ENCODE measurements around the gene TNNT3.
A peak's percentile ranks its signal among the peaks of the same experiment; 100 is the strongest.
"Not testable (repeated sequence)": the region's sequence is repeated elsewhere in the genome, so short reads cannot be mapped to it uniquely, and the experiment has no call there.

The TNNT3 gene

DNA sequence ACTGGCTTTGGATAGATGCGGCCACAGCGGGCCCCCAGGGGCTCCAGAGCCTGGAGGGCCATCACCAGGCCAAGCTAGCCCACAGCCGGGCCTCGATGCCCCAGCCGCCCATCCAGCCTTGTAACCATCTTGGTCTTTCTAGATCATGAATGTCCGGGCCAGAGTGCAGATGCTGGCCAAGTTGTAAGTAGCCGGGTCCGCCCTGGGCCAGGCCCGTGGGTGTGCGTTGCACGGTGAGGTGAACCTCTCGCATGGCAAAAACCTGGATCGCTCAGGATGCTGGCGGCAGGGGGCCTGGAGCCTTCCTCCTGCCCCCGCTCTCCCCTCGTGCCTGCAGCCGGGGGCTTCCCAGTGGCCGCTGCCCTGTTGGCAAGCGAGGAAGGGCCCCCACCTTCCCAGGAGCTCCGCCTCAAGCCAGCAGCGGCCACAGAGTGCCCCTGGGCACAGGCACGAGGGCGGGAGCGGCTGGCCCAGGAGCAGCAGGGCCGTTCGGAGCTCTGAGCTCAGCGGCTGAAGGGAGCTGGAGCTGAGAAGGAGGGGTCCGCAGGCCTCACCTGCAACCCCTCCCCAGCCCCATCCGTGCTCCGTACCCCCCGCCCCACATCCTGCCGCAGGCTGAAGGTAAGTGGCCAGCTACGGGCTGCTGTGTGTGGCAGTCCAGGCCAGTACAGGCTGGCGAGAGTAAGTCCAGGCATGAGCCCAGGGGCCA, 16.7 kb downstream of the TNNT3 start:
- no peak for FAIRE-seq

DNA sequence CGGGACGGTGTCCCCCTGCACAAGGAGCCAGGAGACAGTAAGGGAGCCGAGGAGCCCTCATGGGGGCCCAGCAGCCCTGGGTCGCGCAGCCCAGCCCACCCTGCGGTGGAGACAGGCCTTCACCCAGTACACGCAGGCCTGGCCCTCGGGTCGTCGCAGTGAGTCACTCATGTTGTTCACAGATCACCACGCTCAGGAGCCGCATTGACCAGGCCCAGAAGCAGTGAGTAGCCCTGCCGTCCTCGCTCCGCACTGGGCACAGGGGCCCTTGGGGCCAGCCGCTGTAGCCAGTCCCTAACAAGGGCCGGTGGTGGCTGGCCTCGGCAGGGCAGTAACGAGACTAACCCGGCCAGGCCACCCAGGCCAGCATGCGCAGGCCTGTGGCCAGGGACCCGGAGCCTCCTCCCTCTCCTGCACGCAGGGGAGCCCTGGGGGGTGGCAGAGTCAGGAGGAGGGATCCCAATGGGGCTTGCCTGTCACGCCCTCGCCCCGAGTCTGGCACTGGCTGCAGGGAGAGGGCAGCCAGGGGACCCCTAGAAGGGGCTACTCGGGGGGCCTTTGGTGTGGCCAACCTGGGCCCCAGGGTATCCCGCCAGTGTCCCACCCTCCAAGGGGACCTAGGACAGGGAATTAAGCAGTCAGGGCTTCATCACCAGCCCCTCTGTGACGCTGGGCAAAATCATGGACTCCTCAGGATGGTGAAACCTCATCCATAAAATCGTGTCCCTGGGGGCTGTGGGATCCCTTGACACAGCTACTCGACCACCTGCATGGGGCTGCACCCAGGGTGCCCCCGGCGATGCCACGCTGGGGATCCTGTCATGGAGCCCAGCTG, 17.5 kb downstream of the TNNT3 start:
- FAIRE-seq, result no peak

DNA sequence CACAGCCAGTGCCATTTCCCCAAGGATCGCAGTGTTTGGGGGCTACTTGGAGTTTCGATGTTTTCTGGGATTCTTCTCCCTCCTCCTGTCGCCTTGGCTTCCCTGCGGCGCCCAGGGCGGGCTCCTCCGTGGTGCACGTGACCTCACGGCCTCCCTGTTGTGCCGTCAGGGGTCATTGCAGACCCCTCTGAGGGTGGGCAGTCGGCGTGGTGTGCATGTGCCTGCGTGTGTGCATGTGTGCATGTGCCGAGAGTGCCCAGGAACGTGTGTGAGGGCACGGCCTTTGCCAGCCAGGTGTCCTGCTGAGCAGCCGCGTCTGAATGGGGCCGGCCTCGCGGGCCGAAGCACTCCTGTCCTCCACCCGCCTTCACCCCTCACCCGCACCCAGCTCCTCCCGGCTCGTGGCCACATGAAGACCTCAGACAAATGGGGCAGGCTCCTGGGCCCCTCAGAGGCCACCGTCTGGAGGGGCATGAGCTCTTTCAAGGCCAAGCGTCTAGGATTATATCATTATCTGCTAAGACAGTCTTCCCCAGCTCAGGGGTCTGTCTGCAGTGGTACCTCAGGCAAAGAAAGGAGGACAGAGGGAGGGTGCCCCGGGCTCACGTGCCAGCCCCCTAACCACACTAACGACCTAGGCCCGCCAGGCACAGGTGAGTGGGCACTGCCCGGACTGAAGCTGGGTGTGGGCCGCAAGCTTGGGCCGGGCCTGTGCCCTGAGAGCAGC, 18.3 kb downstream of the TNNT3 start:
- no peak for FAIRE-seq

DNA sequence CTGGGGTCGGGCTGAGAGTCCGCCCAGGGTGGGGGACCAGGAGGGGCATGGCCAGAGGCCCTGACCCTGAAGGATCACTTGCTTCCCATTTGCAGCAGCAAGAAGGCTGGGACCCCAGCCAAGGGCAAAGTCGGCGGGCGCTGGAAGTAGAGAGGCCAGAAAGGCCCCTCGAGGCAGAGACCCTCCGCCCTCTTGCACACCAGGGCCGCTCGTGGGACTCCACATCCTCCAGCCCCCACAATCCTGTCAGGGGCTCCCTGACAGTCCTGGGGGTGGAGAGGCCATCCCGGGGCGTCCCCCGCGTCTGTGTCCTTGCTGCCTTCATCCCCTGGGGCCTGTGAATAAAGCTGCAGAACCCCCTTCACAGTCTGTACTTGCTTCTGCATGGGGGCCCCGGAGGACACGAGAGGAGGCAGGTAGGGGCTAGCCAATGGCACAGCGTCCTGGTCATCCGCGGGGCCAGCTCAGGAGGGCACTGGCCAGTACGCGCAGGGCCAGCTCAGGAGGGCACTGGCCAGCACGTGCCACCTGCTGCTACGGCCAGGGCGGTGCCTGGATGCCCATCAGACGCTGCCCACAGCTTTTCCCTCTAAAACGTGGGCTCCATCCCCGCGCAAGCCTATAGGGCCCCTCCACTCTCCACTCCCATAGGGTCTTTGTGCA, 19.0 kb downstream of the TNNT3 start:
- FAIRE-seq, result no peak

DNA sequence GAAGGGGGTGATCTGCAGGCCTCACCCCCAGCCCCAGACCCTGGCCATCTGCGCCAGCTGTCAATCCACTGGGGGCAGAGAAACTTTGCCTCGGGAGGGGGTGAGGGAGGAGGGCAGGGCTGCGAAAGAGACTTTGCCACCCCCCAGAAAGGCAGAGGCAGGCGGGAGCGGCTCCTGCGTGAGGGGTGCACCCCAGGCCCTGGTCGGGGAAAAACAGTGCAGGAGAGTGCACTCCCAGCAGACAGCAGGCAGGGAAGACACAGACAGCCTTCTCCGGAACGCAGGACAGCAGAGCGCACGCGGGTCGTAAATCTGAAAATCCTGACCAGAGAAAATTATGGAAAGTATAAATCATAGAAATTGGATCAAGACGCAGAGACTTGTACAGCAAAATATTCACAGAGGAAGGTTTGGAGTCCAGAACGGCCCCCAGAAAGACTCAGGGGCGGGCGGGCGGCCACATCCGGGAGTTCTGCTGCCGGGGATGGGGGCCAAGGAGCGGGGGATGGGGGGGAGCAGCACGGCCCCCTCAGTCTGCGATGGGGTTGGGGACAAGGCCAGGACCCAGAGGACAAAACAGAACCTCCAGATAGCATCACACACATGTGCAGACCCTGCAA, 19.6 kb downstream of the TNNT3 start:
- no peak for FAIRE-seq

DNA sequence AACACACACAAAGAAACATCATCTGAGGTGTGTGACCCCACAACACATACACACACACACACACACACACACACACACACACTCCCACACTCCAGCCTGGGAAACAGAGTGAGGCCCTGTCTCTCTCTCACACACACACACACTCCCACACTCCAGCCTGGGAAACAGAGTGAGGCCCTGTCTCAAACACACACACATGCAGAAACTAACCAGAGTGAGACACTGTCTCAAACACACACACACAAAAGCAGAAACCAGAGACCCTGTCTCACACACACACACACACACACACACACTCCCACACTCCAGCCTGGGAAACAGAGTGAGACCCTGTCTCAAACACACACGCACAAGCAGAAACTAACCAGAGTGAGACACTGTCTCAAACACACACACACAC, 20.3 kb downstream of the TNNT3 start:
- FAIRE-seq, result not testable (repeated sequence)

DNA sequence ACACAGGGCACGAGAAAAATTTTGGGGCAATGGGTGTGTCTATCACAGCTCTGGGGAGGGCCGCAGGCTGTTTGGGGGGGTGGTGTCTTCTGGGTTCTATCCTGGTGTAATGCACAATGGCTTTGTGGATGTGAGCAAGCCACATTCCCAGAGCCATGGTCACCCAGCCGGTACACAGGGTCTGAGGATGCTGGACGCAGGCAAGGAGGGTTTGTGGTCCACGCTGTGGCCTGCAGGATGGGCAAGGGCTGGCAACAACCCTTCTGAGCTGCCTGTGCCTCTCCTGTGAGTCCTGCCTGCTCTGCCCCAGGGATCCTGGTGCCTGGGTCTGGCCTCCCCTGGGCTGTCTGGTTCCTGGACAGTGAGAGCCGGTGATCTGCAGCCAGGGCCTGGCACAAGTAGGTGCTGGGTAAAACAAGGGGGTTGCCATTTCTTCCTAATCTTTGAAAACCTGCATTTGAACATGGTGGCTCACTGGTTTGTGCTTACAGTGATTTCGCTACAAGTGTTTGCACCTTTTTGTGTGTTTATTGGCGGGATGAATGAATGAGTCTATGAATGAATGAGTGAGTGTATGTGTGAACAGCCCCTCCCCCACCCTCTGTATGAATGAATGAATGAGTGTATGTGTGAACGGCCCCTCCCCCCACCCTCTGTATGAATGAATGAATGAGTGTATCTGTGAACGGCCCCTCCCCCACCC, 23.2 kb downstream of the TNNT3 start:
- FAIRE-seq, result no peak

DNA sequence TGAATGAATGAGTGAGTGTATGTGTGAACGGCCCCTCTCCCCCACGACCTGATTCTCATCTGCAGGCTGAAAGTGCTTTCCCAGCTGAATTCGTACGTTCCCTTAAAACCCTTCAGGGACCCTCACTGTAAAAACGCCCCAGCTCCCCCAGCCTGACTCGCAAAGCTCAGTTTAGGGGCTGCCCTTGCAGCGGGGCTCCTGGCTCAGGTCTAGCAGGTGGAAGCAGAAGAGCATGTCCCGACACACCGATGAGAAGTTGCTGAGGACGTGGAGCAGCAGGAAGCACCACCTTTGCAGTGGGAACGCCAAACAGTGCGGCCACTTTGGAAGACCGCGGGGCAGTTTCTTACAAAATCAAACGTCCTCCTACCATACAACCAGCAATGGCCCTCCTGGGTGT, 24.1 kb downstream of the TNNT3 start:
- no peak for FAIRE-seq

DNA sequence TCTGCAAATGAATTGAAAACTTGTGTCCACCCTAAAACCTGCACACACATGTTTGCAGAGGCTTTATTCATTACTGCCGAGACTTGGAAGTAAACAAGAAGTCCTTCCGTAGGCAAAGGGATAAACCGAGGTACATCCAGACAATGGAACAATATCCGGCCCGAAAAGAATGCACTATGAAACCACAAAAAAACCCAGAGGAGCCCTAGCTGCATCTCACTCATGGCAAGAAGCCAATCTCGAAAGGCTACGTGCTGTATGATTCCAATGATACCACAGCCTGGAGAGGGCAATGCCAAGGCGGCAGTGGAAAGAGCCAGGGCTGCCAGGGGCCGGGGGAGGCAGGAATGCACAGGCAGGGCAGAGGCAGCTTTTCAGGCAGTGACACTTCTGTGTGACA, 24.5 kb downstream of the TNNT3 start:
- FAIRE-seq, result no peak

DNA sequence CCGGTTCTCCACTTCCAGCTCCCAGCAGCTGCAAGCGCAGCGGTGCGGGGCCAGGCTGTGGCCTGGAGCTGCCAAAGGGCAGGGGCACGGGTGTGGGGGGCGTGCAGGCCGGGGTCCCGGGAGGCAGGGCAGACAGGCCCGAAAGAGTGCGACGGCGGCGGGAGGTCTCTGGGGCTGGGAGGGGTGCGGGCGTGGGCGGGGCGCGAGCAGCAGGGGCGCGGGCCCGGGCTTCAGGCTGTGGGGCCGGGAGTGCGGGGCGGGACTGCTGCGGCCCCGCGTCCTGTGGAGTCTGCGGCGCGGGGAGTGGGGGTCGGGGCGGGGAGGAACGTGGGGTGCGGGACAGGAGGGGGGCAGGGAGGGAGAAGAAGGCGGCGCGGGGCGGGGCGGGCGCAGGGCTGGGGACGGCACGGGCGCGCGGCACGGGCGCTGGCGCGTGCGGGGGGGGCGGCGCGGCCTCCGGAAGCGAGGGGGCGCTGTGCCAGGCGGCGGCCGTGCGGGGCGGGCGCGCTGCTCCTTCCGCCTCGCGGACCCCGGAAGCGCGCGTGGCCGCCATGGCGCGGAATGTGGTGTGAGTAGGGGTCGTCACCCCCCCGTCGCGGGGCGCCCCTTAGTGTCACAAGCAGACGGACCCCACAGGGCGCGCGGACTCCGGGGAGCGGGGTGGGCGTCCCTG, 27.4 kb downstream of the TNNT3 start, which contains the start of gene MRPL23:
TSS of gene MRPL23 (plus strand) at position 521 of the 673 bp plus-strand sequence. CDS start at position 552, 31 bp downstream.
- FAIRE-seq, result no peak

DNA sequence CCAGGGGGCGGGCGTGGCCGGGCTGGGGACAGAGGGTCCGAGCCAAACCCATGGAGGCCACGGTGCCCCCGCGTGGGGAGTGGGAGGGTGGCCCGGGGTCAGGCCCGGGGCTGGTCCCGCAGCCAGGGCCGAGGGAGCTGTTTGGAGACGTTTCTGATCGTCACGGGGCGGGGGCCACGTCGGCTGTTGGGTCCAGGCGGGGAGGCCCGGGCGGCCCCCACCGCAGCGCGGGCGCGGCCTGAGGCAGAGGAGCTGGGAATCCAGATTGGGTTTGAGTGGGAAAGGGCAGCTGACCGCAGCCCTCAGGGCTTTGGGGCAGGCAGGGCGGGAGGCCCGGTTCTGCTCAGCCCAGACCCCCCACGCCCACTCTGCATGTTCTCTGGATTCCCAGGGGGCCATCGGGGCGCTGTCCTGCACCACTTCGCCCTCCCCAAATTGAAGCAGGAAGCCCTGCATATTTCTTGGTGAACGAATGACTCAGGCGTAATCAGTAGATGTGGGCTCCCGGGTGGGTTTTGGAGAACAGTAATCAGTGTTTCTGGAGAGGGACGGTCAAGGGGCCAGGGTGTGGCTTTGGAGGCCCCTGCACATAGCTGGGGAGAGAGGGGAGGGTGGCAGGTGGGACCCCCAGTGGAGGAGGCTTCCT, 28.2 kb downstream of the TNNT3 start:
- no peak for FAIRE-seq

DNA sequence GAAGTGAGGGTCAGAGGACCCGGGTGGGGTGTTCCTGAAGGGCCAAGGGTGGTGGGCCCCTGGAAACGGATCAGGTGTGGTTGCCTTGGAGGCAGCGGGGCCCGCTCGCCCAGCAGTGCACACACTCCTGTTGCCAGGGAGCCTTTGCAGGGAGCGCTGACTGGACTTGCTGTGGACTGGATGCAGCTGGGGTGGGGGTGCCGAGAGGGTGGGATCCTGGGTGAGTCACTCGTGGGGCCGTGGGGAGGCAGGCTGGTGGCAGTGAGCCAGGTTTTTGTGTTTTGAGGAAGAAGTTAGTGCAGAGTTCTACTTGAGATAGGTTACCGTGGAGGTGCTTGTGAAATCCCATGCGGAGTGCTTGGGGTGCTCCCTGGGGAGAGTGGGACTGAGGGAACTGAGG, 28.9 kb downstream of the TNNT3 start:
- no peak for FAIRE-seq

DNA sequence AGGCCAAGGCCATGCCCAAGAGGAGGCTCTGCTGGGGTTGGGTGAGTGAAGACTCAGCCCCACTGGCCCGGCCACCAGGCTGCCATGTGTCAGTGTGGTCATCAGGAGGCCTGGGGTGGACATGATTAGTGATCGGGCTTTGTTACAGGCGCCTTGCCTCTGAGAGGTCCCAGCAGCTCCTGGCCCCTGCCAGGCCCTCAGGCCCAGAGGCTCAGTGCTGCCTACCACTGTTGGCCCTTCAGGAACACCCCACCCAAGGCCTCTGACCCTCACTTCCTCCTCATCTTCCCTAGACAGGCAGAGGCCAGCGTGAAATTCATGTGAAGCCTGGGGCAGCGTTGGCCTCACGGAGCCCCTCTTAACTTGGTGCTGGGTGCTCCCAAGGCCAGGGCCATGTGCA, 29.8 kb downstream of the TNNT3 start:
- no peak for FAIRE-seq

DNA sequence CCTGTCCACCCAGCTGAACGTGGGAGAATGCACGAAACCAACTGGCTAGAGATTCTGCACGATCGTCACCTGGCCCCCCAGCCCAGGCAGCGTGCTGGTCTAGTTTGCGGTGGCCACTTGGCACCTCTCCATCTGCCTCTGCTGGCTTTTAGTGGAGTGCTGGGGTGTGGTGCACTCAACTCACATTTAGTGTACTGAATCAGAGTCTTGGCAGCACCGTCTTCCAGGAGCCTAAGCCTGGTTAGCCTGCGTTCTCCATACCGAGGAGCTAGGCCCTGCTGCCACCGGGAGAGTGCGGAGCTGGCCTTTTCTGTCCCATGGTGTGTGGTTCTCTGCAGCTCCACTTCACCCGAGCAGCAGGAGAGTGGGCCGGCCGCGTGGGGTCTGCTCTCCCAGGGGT, 30.4 kb downstream of the TNNT3 start:
- no peak for FAIRE-seq

DNA sequence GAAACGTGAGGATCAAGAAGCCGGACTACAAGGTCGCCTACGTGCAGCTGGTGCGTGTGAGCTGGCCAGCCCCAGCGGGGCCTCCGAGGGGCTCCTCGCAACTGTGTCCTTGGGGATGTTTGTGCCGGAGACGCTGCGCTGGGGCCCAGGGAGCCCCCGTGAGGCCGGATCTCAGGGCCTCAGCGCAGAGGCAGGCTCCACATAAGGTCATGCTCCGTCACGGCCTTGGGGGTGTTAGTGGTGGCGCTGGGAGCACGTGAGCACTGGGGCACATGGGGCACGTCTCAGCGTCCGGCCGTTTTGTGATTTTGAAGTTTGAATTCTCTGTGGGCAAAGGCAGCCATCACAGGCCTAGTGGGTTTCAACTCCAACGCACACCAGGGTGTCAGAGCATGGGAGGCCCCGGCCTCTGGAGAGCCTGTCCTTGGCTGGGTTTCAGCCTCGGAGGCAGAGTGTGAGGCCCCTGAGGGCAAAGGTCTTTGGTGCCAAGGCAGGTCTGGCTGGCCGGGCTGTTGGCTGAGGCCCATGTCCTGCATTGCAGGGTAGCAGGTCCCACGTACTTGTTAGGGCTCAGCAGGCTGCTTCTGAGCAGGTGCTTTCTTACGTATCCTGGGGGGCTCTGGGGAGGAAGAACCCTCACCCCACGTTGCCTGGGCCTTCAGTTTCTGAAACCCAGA, 33.4 kb downstream of the TNNT3 start:
- FAIRE-seq, result no peak

DNA sequence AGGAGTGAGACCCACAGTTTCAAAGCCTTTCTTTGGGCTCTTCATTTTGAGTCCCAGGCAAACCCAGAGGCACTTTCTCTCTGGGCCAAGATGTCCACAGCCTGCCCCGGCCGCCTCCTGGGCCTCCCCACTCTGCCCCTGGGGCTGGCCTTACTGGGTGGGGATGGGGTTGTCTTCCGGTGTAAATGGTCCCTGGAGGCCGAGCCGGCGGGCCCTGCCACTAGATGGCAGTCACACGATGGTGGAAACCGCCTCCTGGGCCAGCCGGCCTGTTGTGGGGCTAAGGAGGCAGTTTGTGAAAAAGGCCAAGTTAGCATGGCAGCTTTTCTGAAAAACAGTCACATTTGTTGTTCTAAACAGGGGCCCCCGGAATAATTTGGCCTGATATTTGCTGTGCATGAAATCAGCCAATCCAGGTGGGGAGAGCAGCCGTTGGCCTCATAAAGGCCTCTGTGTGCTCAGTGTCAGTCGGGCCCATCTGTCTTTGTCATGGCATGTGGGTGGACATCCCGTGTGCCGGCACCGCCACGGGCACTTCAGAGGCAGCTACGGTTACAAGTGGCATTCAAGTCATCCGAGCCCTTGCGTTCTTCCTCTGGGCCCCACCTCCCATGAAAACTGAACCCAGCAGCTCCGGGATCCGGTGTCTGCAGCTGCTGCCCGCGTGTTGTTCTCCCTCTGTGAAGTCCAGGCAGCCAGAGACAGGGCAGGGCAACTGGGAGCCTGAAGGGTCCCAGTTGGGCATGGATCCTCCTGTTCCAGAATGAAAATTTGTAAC, 34.2 kb downstream of the TNNT3 start:
- FAIRE-seq, result peak; percentile 34

DNA sequence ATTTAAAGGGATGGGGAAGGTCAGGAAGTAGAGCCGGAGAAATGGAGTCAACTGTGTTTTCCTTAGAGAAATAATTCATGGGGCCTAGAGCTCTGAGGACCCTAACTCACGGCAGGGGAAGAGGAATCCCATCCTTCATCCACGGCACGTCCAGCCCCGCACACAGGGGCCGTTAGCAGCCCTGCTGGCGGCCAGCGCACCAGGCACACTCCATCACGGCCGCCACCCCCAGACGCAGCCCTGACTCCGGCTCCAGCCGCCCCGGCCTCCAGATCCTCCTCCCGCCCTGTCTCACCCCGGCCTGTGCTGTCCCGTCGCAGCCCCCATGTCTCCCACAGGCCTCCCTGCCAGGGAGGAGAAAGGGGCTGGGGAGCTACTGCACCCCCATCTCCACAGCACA, 38.9 kb downstream of the TNNT3 start:
- FAIRE-seq, result no peak

DNA sequence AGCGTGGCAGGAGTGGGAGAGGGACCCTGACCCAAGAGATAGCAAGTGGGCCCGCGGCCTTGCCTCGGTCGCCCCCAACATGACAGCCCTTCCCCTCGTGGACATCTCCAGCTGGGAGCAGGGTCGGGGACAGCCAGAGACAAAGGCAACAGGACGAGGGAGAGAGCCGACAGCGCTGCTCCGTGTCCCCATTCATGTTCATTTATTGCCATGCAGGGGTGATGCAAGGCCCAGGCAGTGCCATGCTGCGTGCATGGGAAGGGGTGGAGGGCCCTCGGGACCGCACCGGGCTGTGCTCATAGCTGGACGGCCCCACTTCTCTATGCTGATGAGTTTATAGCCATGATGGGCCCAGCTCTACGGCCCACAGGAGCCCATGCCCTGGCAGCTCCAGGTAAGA, 40.3 kb downstream of the TNNT3 start:
- FAIRE-seq, result no peak

DNA sequence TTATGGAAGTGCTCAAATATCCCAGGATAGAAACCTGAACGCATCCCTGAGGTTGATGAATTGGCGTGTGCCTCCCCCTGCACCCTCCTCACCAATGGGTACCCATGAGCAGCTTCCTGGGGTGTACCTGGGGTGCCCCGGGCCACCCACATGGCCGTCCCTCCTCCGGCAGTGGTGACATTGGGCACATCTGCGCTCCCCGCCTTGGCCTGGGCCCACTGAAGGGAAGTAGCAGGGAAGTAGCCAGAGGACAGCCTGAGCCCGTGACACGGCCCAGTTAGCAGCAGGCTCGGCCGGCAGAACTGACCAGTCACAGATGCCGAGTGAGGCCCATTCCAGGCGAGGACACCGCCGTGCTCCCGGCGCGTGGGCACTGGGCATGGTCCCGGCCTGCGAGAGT, 44.4 kb downstream of the TNNT3 start:
- no peak for FAIRE-seq
